Measurements from ENCODE around the gene SLCO3A1.

Gene SLCO3A1

DNA sequence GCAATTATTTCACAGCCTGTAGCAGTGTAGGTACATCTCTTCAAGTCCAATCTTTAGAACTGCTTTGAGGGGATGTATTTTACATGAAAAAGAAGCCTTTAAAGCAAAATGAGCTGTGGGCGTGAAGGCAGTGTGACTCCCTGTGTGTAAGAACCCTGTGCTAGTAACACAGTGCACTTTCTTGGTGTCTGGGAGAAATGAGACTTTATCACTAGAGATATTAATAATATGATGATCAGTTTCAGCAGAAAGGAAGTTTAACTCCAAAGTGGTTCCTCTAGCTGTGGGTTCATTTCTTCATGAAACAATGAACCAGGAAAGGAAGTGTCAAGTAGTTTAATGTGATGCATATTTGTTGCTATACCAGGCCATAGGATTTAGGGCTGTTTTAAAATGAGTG, 41.5 kb downstream of the SLCO3A1 start:
- no peak overlapping the region for H3K27ac Mint-ChIP-seq
- no peak for ATAC-seq (ENCODE audit: low read depth)
- peaks cover 2% of the 10 kb centered on the region for H3K9me3 Mint-ChIP-seq
- no peaks in the 10 kb centered on the region for H3K27me3 Mint-ChIP-seq
- H3K4me3 Mint-ChIP-seq = no peak overlapping the region
- DNase-seq (ENCODE audit: low spot score in 2 of 2) = no peak
- H3K4me1 Mint-ChIP-seq = no peaks in the 10 kb centered on the region
- peaks cover 1% of the 10 kb centered on the region for H3K36me3 Mint-ChIP-seq

DNA sequence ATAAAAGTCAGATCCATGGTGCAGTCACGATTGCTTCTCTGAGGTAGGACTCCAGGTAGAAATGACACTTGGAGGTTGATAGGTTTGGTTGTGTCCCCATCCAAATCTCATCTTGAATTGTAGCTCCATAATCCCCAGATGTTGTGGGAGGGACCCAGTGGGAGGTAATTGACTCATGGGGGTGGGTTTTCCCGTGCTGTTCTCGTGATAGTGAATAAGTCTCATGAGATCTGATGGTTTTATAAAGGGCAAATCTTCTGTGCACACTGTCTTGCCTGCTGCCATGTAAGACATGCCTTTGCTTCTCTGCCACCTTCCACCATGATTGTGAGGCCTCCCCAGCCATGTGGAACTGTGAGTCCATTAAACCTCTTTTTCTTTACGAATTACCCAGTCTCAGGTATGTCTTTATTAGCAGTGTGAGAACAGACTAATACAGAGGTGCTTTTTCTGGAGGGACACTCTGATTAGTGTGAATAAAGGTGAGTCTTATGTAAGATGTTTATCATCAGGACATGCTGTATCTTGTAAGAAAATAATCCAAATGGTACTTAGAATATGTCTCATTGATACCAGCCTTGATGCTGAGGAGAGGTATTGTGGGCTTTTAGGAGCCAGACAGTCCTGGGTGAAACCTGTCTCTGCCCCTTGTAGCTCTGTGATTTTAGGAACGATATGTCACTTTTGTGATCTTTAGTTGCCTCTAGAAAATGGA, 43.0 kb downstream of the SLCO3A1 start:
- Mint-ChIP-seq H3K4me3 (no peak overlapping the region), H3K4me1 (no peaks in the 10 kb centered on the region), H3K27me3 (no peaks in the 10 kb centered on the region), H3K36me3 (peaks cover 1% of the 10 kb centered on the region), H3K9me3 (peaks cover 7% of the 10 kb centered on the region), H3K27ac (no peak overlapping the region)
- DNase-seq (ENCODE audit: low spot score in 2 of 2) (no peak), ATAC-seq (ENCODE audit: low read depth) (no peak)

DNA sequence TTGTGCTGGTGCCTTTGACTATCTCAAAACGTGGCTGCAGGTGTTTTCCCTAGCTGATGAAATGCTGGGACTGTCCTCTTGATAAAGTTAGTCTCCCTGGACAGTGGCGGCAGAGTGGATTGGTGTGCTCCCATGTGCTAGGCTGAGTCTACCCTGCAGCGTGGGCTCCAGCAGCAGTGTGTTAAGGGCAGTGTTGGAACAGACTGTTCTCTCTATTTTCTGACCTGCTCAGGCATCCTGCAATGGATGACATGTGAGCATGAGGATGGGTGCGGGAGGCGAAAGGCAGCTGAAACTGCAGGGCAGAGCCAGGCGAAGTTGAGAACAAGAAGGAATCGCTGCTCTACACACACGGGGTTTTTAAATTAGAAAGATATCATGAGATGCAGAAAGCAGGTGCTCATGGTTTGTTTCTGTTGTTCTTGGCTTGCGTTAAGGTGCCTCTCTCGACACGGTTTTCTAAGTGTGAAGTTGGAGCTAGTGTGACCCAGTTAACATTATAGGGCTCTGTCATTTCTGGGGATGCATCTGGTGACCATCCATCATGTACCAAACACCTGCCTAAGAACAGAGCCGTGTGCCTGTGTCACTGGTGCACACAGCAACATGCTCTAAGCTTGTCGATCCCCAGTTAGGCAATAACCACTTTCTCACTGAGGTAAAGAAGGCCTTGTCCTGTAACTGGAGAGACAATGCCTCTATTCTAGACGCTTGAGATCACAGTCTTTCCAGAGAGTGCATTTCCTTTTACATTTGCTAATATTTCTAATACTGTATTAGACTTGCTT, 44.3 kb downstream of the SLCO3A1 start:
- no peak for DNase-seq (ENCODE audit: low spot score in 2 of 2)

DNA sequence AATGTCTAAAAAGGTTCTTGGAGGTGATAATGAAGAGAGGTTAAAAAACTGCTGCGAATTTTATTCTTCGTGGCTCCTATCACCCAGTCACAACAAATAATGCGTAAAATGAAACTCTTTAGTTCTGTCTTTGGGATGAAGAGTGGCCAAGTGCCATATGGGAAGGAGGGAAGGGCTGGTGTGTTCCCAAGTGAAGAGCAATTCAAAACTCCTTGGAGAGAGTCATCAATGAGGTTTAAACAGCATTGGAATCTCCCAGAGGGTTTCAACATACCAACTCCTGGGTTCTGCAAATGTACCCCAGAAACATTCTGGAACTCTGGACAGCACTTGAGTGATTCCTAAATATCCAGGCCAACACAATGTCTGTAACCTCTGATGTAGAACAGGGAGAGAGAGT, 45.3 kb downstream of the SLCO3A1 start:
- Mint-ChIP-seq H3K27ac (no peak overlapping the region), H3K9me3 (peaks cover 18% of the 10 kb centered on the region), H3K4me1 (no peaks in the 10 kb centered on the region), H3K36me3 (peaks cover 1% of the 10 kb centered on the region), H3K4me3 (no peak overlapping the region), H3K27me3 (peaks cover 1% of the 10 kb centered on the region)
- no peak for DNase-seq (ENCODE audit: low spot score in 2 of 2)
- no peak for ATAC-seq (ENCODE audit: low read depth)

More for the DNA sequence above, 44.3 kb downstream of the SLCO3A1 start:
- Mint-ChIP-seq H3K4me3 (no peak overlapping the region), H3K36me3 (peaks cover 1% of the 10 kb centered on the region), H3K27ac (no peak overlapping the region), H3K27me3 (no peaks in the 10 kb centered on the region), H3K4me1 (no peaks in the 10 kb centered on the region), H3K9me3 (peaks cover 12% of the 10 kb centered on the region)
- ATAC-seq (ENCODE audit: low read depth) = no peak

DNA sequence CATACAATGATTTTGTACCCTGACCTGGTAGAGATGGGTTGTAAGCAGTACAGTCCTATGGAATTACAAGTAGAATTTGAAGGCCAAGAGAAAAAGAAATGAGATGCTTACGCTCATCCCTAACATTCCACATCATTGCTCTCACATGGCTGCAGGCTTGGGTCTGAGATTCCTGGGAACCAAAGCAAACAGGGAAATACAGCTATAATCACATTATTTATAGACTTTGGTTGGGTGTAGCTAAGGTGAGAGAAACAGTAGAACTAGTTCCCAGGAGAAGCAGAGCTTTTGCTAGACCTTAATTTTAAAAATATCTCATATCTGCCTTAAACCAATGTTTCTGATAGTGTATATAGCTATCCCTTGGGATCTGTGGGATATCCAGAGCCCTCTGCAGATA, 51.4 kb downstream of the SLCO3A1 start:
- Mint-ChIP-seq H3K36me3 (no peaks in the 10 kb centered on the region), H3K27ac (no peak overlapping the region), H3K4me3 (no peak overlapping the region), H3K4me1 (no peaks in the 10 kb centered on the region), H3K27me3 (peaks cover 6% of the 10 kb centered on the region), H3K9me3 (peaks cover 21% of the 10 kb centered on the region)
- no peak for ATAC-seq (ENCODE audit: low read depth)
- DNase-seq (ENCODE audit: low spot score in 2 of 2) = no peak

DNA sequence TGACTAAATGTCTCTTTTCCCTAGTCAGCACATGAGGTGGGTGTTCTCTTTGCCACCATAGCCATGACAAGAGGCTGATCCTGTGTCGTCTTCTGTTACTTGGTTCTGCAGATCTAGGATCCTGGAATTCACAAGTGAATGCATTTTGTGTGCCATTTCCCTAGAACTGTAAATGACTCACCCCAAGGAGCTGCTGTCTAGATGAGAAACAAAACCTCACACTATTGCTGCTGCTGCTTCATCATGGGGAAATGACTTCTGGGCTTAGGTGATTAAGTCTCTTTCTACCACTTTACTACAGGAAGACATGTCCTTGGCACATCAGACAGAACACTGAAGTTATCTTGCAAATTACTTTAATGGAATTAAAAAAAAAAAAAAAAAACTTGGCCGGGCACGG, 54.9 kb downstream of the SLCO3A1 start:
- no peak for ATAC-seq (ENCODE audit: low read depth)
- H3K36me3 Mint-ChIP-seq = no peaks in the 10 kb centered on the region
- no peak overlapping the region for H3K27ac Mint-ChIP-seq
- H3K4me3 Mint-ChIP-seq = no peak overlapping the region
- H3K4me1 Mint-ChIP-seq = no peaks in the 10 kb centered on the region
- H3K27me3 Mint-ChIP-seq = peaks cover 9% of the 10 kb centered on the region
- no peak for DNase-seq (ENCODE audit: low spot score in 2 of 2)
- peaks cover 8% of the 10 kb centered on the region for H3K9me3 Mint-ChIP-seq

DNA sequence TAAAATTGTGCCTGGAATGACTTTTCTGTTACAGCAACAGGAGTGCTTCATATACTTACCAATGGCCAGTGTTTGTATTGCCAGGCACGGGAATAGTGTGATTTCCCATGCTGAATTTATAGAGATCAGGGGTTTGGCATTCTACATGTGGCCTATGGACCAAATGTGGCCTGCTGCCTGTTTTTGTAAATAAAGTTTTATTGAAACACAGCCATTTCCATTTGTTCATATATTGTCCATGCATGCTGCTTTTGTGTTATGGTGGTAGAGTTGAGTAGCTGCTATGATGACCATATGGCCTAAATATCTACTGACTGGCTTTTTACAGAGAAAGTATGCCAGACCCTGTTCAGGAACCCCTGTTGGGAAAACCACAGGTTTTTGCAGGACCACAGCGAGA, 55.6 kb downstream of the SLCO3A1 start:
- ATAC-seq (ENCODE audit: low read depth) (no peak), DNase-seq (ENCODE audit: low spot score in 2 of 2) (no peak)
- Mint-ChIP-seq H3K27me3 (peaks cover 8% of the 10 kb centered on the region), H3K27ac (no peak overlapping the region), H3K4me1 (no peaks in the 10 kb centered on the region), H3K36me3 (no peaks in the 10 kb centered on the region), H3K4me3 (no peak overlapping the region), H3K9me3 (peaks cover 5% of the 10 kb centered on the region)

DNA sequence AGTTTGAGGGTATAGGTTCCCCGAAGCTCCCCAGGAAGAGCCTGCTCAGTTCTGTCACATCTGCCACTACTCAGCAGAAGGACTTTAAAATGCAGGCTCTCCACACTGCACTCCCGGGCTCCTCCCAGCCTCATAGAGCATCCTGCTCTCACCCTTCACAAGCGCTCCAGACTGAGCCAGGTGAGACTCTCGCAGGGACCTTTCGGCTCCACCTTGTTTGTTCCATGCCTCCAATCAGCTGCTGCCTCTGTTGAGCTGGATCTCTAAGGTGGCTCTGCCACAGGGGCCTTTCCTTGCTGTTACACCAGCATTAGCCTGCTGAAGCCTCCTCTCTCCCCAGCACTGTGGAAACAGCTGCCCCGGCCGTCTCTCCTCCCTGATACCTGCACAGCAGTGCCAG, 56.1 kb downstream of the SLCO3A1 start:
- Mint-ChIP-seq H3K9me3 (peaks cover 2% of the 10 kb centered on the region), H3K27me3 (peaks cover 8% of the 10 kb centered on the region), H3K4me3 (no peak overlapping the region), H3K27ac (no peak overlapping the region), H3K36me3 (no peaks in the 10 kb centered on the region), H3K4me1 (no peaks in the 10 kb centered on the region)
- ATAC-seq (ENCODE audit: low read depth) (no peak), DNase-seq (ENCODE audit: low spot score in 2 of 2) (no peak)

DNA sequence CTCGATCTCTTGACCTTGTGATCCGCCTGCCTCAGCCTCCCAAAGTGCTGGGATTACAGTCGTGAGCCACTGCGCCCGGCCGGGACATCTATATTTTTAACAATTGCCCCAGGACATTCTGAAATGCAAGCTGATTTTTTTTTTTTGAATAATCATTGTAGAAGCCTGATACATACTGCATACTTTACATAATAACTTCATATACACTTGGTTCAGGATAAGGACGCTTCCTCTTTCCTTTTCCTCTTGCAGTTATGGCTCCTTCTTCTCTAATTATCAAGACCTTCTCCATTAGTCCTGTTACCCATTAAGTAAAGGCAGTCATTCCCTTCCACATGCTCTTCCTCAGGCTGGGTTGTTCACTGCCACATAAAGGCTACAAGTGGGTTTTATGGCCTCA, 58.3 kb downstream of the SLCO3A1 start:
- H3K4me1 Mint-ChIP-seq = no peaks in the 10 kb centered on the region
- no peak overlapping the region for H3K27ac Mint-ChIP-seq
- H3K36me3 Mint-ChIP-seq = no peaks in the 10 kb centered on the region
- H3K27me3 Mint-ChIP-seq = peaks cover 4% of the 10 kb centered on the region
- DNase-seq (ENCODE audit: low spot score in 2 of 2) (no peak), ATAC-seq (ENCODE audit: low read depth) (no peak)
- H3K4me3 Mint-ChIP-seq = no peak overlapping the region
- H3K9me3 Mint-ChIP-seq = peaks cover 1% of the 10 kb centered on the region

DNA sequence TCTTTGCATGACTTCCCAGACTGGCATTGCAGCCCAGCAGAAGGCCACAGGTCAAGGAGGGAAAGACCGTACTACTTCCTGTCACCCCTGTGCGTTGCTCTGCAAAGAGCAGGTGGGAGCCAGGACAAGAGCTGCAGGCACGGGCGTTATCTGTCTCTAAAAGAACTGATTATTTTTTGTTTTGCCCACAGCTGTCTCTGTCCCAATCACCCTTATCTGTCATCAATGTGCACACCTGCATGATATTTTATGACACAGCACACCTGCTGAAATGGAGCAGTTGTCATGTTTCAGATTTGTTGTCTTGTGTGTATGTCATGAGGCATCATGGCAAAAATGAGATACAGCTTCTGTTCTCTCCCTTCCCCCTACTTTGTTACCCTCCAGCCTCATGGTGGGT, 58.8 kb downstream of the SLCO3A1 start:
- Mint-ChIP-seq H3K4me3 (no peak overlapping the region), H3K27ac (no peak overlapping the region), H3K4me1 (no peaks in the 10 kb centered on the region), H3K9me3 (no peaks in the 10 kb centered on the region), H3K27me3 (peaks cover 3% of the 10 kb centered on the region), H3K36me3 (no peaks in the 10 kb centered on the region)
- DNase-seq (ENCODE audit: low spot score in 2 of 2) = no peak
- no peak for ATAC-seq (ENCODE audit: low read depth)

DNA sequence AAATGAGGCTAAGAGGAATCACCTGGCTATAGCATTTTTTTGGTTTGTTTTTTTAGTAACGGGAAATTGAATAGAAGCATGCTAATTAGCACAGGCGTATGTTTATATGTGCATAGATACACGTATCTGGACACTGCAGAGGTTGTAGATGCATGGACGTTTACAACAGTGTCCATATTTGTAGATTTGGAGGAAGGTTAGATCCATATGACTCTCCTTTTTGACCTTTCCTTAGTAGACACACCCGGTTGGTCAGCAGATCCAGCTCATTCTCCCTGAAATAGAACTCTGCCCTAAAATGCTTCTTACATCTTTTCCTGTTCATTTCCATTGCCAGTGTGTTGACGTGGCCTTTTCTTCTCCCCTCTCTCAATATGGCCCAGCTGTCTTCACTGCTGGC, 60.1 kb downstream of the SLCO3A1 start:
- Mint-ChIP-seq H3K36me3 (no peaks in the 10 kb centered on the region), H3K27me3 (peaks cover 3% of the 10 kb centered on the region), H3K4me3 (no peak overlapping the region), H3K27ac (no peak overlapping the region), H3K9me3 (no peaks in the 10 kb centered on the region), H3K4me1 (no peaks in the 10 kb centered on the region)
- DNase-seq (ENCODE audit: low spot score in 2 of 2) (no peak), ATAC-seq (ENCODE audit: low read depth) (no peak)

DNA sequence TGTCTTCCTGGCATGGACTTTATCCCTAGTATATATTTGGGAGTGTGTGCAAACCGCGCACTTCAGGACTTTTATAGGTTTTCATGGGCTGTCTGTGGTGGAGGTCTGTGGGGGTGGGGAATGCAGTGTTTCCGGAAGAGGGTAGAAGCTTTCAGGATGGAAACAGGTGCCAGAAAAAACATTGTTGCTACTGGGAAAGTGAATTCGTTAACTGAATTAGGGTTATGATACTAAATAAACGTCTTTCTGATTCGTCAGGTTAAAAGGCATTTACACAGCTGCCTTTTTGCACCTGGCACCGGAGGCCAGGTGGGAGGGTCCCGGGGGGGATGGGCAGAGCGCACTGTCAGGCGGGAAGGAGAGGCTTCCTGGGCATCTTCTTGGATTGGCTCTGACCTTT, 62.1 kb downstream of the SLCO3A1 start:
- ATAC-seq (ENCODE audit: low read depth) (no peak), DNase-seq (ENCODE audit: low spot score in 2 of 2) (no peak)
- no peaks in the 10 kb centered on the region for H3K9me3 Mint-ChIP-seq
- H3K36me3 Mint-ChIP-seq = no peaks in the 10 kb centered on the region
- H3K4me3 Mint-ChIP-seq = no peak overlapping the region
- H3K27me3 Mint-ChIP-seq = no peaks in the 10 kb centered on the region
- H3K27ac Mint-ChIP-seq = no peak overlapping the region
- no peaks in the 10 kb centered on the region for H3K4me1 Mint-ChIP-seq

DNA sequence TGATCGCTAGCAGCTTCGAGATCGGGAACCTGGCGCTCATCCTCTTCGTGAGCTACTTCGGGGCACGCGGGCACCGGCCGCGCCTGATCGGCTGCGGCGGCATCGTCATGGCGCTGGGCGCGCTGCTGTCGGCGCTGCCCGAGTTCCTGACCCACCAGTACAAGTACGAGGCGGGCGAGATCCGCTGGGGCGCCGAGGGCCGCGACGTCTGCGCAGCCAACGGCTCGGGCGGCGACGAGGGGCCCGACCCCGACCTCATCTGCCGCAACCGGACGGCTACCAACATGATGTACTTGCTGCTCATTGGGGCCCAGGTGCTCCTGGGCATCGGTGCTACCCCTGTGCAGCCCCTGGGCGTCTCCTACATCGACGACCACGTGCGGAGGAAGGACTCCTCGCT, 62.5 kb downstream of the SLCO3A1 start:
- H3K36me3 Mint-ChIP-seq = no peaks in the 10 kb centered on the region
- ATAC-seq (ENCODE audit: low read depth) (no peak), DNase-seq (ENCODE audit: low spot score in 2 of 2) (no peak)
- no peaks in the 10 kb centered on the region for H3K4me1 Mint-ChIP-seq
- no peak overlapping the region for H3K4me3 Mint-ChIP-seq
- no peaks in the 10 kb centered on the region for H3K9me3 Mint-ChIP-seq
- no peaks in the 10 kb centered on the region for H3K27me3 Mint-ChIP-seq
- no peak overlapping the region for H3K27ac Mint-ChIP-seq

DNA sequence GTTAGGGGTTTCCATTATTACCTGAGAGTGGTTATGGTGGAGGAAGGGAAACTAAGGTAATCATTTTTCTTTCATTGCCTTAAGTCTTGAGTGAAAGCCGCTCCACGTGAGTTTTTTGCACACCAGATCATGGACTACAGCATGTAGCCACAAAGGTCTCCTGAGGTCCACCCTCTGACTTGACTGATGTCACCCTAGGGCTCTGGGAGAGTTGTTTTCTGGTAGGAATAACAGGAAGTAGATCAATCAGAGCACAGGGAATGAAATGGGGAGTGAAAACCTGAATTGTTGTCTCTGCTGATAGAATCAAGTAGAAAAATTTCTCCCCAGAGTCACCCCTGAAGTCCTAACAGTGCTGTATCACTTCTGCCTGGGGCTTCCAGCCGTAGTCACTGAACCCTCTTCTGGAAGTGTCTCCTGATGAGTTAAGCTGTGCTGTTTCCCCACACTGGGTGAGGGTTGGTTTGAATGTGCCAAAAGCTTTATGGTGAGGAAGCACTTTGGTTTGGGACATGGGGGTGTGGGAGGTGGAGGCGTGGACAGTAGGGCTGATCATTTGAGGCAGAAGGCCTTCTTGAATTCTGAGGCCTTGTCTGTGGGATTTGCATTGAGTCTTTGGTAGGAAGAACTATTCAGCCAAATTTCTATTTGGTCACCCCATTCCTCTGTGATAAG, 64.3 kb downstream of the SLCO3A1 start:
- no peak overlapping the region for H3K4me3 Mint-ChIP-seq
- H3K27me3 Mint-ChIP-seq = no peaks in the 10 kb centered on the region
- no peak overlapping the region for H3K27ac Mint-ChIP-seq
- H3K36me3 Mint-ChIP-seq = no peaks in the 10 kb centered on the region
- ATAC-seq (ENCODE audit: low read depth) (no peak), DNase-seq (ENCODE audit: low spot score in 2 of 2) (no peak)
- no peaks in the 10 kb centered on the region for H3K9me3 Mint-ChIP-seq
- H3K4me1 Mint-ChIP-seq = no peaks in the 10 kb centered on the region
